SU-DHL-6 (cell line): ENCODE measurements around the gene ZKSCAN2.

Source experiments
- H2AFZ ChIP-seq: fragments of 200-600 bp; sonication (generic); 2 replicates; pipeline ENCODE4 v1.6.1; 2014; ENCODE audit warnings: low read depth, mild to moderate bottlenecking, moderate library complexity, mixed read lengths, antibody characterized with exemption, low read length; ENCODE audit not compliant: severe bottlenecking
- H3F3A ChIP-seq: fragments of 200-600 bp; shearing (Covaris generic); 2 replicates; pipeline ENCODE4 v1.6.0; 2016; ENCODE audit warnings: antibody characterized with exemption, mild to moderate bottlenecking; ENCODE audit not compliant: insufficient read depth
- H3K27ac ChIP-seq: fragments of 200-600 bp; sonication (generic); 2 replicates; pipeline ENCODE4 v1.5.1; 2016; ENCODE audit warnings: low read depth, mild to moderate bottlenecking, low read length, moderate library complexity, mixed read lengths
- H3K27me3 ChIP-seq: fragments of 200-600 bp; sonication (generic), shearing (Covaris generic); 2 replicates; pipeline ENCODE4 v1.6.0; 2014; ENCODE audit warnings: mild to moderate bottlenecking, low read length
- H3K36me3 ChIP-seq: fragments of 200-600 bp; sonication (generic); 2 replicates; pipeline ENCODE4 v1.6.1; 2014; ENCODE audit warnings: mild to moderate bottlenecking, low read length, mixed read lengths
- H3K4me2 ChIP-seq: fragments of 300-600, 200-600 bp; shearing (Covaris generic), sonication (generic); 2 replicates; pipeline ENCODE4 v1.6.0; 2014; ENCODE audit warnings: low read length, low read depth, mild to moderate bottlenecking; ENCODE audit not compliant: poor library complexity, severe bottlenecking
- H3K4me3 ChIP-seq: fragments of 200-600 bp; sonication (generic); 2 replicates; pipeline ENCODE4 v1.5.1; 2014; ENCODE audit warnings: antibody characterized with exemption, low read length, mild to moderate bottlenecking, mixed read lengths; ENCODE audit not compliant: insufficient read depth, poor library complexity, severe bottlenecking
- H3K79me2 ChIP-seq: fragments of 200-600 bp; sonication (generic); 2 replicates; pipeline ENCODE4 v1.6.1; 2014; ENCODE audit warnings: mild to moderate bottlenecking, low read length, moderate library complexity; ENCODE audit not compliant: insufficient read depth
- H3K9ac ChIP-seq: fragments of 200-600 bp; sonication (generic); 2 replicates; pipeline ENCODE4 v1.7.0; 2014; ENCODE audit warnings: mild to moderate bottlenecking, low read length
- H3K9me2 ChIP-seq: fragments of 200-600 bp; sonication (generic); replicated peaks from 2 replicates; pipeline ENCODE4 v1.6.1; 2014; ENCODE audit warnings: low read length; ENCODE audit not compliant: insufficient read depth
- H3K9me3 ChIP-seq: fragments of 200-600 bp; sonication (generic); 2 replicates; pipeline ENCODE4 v1.6.1; 2014; ENCODE audit warnings: low read length, mixed read lengths; ENCODE audit not compliant: insufficient read depth
- H4K20me1 ChIP-seq: fragments of 200-600 bp; sonication (generic); 2 replicates; pipeline ENCODE4 v1.6.1; 2014; ENCODE audit warnings: low read depth, mild to moderate bottlenecking, antibody characterized with exemption, low read length, moderate library complexity, mixed read lengths
- EZH2phosphoT487 ChIP-seq: fragments of 200-600 bp; sonication (generic), shearing (Covaris generic); conservative IDR thresholded peaks from 2 replicates; pipeline ENCODE4 v1.6.1; 2018; ENCODE audit warnings: mild to moderate bottlenecking, antibody characterized with exemption, low read length, moderate library complexity, mixed read lengths
- TF ChIP-seq, protein P1 (sequence below): fragments of 200-600 bp; sonication (generic); IDR thresholded peaks from one replicate; pipeline ENCODE4 v1.5.1; 2017; ENCODE audit warnings: antibody characterized with exemption, mild to moderate bottlenecking, low read length, moderate library complexity; ENCODE audit not compliant: insufficient read depth, poor library complexity, severe bottlenecking

The ZKSCAN2 gene

DNA sequence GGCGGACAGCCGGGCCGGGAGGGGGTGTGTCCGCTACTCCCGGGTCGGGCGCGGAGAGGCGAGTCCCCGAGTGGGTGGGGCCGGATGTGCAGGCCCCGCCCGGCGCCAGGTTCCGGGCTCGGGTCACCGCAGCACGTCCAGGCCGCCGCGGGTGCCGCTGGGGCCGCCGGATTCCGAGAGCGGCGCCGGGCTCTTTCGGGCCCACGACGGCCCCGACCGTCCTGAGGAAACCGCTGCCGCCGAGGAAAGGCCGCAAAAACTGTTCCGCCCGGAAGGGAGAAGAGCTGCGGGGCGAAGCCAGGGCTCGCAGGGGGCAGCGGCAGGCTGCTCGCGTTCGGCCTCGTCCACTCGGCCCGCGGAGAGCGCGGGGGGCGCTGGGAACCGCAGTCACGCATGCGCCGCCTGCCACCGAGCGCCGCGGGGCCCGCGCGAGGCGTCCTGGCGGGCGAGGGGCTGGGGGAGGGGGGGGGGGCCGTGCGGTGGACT, at the start of gene ZKSCAN2:
TSS of gene ZKSCAN2 (minus strand) at position 376 of the 486 bp plus-strand sequence. CDS start 718 bp downstream, outside the sequence.
- Histone ChIP-seq H2AFZ (peak within 1 kb of the TSS; percentile 85), H3K4me3 (peak within 1 kb of the TSS; percentile 91), H3K27ac (peak within 1 kb of the TSS; percentile 86), H3K4me2 (peak within 1 kb of the TSS; percentile 96), H3K27me3 (no peaks in the 10 kb centered on the region), H4K20me1 (peaks cover 2% of the 10 kb centered on the region; the same call in 1 of the 2 replicates), H3K79me2 (peaks cover 50% of the 10 kb centered on the region), H3K36me3 (no peaks in the 10 kb centered on the region), H3K9ac (peak within 1 kb of the TSS; percentile 87), H3K9me2 (no peaks in the 10 kb centered on the region), H3K9me3 (no peaks in the 10 kb centered on the region), H3F3A (no peaks in the 10 kb centered on the region; the same call in 1 of the 2 replicates)
- TF ChIP-seq, protein P1, sequence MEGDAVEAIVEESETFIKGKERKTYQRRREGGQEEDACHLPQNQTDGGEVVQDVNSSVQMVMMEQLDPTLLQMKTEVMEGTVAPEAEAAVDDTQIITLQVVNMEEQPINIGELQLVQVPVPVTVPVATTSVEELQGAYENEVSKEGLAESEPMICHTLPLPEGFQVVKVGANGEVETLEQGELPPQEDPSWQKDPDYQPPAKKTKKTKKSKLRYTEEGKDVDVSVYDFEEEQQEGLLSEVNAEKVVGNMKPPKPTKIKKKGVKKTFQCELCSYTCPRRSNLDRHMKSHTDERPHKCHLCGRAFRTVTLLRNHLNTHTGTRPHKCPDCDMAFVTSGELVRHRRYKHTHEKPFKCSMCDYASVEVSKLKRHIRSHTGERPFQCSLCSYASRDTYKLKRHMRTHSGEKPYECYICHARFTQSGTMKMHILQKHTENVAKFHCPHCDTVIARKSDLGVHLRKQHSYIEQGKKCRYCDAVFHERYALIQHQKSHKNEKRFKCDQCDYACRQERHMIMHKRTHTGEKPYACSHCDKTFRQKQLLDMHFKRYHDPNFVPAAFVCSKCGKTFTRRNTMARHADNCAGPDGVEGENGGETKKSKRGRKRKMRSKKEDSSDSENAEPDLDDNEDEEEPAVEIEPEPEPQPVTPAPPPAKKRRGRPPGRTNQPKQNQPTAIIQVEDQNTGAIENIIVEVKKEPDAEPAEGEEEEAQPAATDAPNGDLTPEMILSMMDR = no peak
- no peak for TF ChIP-seq EZH2phosphoT487

DNA sequence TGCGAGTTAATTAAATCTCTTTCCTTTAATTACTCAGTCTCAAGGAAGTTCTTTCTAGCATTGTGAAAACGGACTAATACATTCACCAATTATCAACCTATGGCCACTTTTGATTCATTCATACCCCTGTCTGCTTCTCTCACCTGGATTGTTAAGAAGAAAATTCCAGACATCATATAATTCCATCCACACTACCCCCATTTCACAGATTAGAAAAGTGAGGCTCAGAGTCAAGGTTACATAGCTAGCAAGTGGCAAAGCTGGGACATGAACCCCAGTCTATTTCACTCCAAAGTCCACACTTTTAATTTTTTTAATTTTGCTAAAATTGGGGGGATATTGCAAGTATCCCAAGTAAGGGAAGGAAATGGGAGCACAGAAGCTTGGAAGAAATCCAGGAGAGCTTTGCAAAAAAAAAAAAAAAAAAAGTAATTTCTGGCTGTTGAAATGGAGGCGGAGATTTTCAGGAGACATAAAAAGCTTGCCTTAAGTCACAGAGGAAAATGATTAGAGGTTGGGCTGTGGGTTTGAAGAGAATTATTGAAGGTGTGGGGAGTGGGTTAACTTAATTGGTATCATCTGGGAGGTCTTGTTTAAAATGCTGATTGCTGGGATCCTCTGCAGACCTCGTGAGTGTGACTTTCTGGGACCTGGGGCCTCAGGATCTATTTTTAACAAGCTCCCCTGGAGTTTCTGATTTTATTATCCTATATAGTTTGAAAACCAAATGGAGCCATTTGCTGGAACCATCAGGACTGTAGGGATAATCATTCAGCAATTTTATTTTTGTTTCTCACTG, 42.3 kb upstream of the ZKSCAN2 start:
- H3K9ac ChIP-seq = no peak overlapping the region
- H3F3A ChIP-seq = no peaks in the 10 kb centered on the region
- no peak overlapping the region for H3K4me2 ChIP-seq
- no peaks in the 10 kb centered on the region for H3K79me2 ChIP-seq
- no peaks in the 10 kb centered on the region for H3K9me3 ChIP-seq
- no peak overlapping the region for H3K27ac ChIP-seq
- TF ChIP-seq, protein P1 = no peak
- TF ChIP-seq EZH2phosphoT487 = no peak
- no peaks in the 10 kb centered on the region for H3K36me3 ChIP-seq
- no peak overlapping the region for H2AFZ ChIP-seq
- no peak overlapping the region for H3K4me3 ChIP-seq
- no peaks in the 10 kb centered on the region for H3K27me3 ChIP-seq
- H3K9me2 ChIP-seq = no peaks in the 10 kb centered on the region
- H4K20me1 ChIP-seq = no peaks in the 10 kb centered on the region

DNA sequence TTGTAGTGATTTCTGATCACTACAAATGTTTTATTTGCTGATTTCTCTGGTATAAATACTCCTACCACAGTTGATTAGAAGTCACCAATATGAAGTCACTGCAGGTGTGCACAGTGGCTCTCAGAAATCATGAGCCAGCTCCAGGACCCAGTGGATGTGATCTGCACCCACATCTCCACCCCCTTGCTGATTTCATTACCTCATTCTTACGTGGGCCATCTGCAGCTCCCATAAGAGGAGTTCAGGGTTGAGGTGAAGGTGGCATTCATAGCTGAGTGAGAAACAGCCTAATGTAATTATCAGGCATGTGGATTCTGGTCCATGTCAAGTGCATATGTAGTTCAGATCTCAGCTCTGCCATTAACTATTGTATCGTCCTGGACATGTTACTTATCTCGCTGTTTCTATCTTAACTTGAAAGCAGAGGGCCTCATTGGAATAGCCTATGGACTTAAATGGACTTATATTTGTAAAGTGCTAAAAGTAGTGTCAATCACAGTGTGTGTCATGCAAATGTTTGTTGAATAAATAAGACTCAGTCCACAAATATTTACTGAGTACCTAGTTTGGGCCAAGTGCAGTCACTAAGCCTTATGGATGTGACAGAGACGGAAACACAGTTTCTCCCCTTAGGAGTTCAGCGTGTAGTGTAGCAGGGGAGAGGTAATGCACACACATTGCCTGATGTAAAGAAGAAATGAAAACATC, 40.7 kb upstream of the ZKSCAN2 start:
- H4K20me1 ChIP-seq = no peaks in the 10 kb centered on the region
- no peak overlapping the region for H2AFZ ChIP-seq
- no peaks in the 10 kb centered on the region for H3K36me3 ChIP-seq
- no peaks in the 10 kb centered on the region for H3K9me2 ChIP-seq
- no peaks in the 10 kb centered on the region for H3K9me3 ChIP-seq
- no peak overlapping the region for H3K4me2 ChIP-seq
- no peaks in the 10 kb centered on the region for H3F3A ChIP-seq
- no peak overlapping the region for H3K9ac ChIP-seq
- H3K79me2 ChIP-seq = no peaks in the 10 kb centered on the region
- no peak overlapping the region for H3K4me3 ChIP-seq
- TF ChIP-seq EZH2phosphoT487 = no peak
- TF ChIP-seq, protein P1 = no peak
- no peaks in the 10 kb centered on the region for H3K27me3 ChIP-seq
- no peak overlapping the region for H3K27ac ChIP-seq
